GM19467 (cell line): ENCODE results near the gene KIAA1328.

Experiments
- ATAC-seq: cut with Tn5 transposase; IDR thresholded peaks from one replicate; pipeline ENCODE4 v1.9.1; 2021; ENCODE audit warnings: mild to moderate bottlenecking, moderate library complexity; ENCODE audit not compliant: unreplicated experiment

KIAA1328 gene

DNA sequence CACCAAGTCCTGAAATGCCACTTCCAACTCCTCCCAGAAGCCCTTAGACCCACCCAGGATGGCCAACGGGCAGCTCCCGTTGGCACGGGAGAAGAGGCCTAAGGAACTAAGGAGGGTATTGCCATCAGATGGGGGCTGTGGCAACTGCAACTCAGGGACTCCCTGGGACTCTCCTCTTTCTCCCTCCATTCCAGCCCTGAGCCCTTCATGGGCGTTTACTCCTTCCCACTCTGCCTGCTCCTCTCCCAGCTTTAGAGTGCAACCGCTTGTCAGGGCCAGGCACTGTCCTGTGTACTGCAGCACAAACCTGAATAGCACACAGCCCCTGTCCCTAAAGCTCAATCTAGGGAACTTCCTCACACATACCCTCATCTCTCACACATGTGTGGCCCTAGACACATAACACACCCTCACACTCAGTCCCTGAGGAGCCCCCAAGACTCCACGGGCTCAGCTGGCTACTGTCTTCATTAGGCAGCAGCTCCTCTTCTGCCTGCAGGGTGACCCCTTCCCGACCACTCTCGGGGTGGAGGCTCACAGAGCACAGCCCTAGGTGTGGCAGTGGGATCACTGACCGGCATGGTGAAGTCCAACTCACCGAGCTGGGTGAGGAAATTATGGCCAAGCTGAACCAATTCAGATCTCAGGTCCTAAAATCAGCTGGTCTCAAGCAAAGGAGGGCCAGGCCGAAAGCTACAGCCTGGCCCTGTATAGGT lies 420.4 kb downstream of the KIAA1328 start:
- ATAC-seq = no peak

DNA sequence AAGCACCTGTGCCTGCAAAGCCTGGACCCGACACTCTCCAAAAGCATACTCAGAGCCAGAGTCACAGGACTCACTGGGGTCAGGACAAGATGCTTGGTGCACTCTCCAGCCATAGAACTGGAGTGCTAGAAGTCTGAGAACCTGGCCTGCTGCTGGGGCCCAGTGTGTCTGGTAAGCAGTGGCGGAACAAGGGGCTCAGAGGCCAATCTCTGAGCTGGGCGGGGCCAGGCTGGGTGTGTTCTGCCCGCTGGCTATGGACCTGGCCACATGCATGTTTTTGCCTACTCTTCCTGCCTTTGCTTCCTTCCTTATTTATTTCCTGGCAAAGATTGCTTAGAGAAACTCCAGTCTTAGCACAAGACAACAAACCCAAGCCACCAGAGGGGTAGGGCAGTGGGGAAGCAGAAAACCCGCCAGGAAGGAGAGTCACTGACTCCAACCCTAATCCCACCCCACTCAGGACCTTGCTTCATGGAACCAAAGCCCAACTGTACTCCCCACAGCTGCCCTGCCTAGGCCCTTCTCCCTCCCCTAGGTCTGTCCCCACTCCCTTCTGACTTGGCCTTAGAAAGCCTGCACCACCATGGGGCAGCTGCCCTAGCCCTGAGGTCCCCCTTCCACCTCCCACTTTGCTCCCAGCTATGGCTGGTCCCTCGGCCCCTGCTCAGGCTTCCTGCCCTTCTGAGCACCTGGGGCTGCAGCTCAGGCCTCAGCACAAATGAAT lies 421.1 kb downstream of the KIAA1328 start:
- ATAC-seq = no peak

DNA sequence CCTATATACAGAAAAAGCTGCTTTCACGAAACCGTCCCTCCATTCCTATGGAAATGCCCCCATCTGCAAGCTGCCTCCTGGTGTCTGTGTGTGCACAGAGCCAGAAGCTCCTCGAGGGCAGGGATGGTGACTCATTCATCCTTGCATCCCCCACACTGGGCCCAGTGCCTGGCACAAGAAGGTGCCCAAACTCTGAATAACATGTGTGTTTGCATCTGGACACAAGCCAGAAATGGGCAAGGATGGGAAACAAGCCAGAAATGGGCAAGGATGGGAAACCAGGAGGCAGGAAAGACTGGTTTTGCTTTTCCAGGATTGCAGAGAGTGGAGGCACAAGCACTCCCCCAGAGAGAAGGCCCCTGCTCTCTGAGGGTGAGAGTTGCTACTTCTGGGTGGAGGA lies 422.8 kb downstream of the KIAA1328 start:
- no peak for ATAC-seq

DNA sequence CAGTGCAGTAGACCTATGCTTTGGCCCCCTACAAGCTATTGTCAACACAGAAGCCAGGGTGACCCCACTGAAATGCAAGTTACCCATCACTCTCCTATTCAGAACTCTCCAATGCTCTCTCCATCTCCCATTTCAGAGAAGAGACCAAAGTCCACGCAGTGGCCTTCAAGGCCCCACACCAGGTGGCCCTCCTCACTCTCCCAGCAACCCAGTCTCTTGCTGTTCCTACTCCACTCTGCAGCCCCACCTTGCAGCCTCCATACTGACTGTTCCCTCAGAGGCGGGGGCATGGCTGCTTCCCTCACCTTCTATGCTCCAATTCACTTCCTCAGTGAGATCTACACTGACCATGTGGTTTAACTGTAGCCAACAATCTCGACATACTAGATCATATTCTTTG lies 423.4 kb downstream of the KIAA1328 start:
- ATAC-seq = no peak

DNA sequence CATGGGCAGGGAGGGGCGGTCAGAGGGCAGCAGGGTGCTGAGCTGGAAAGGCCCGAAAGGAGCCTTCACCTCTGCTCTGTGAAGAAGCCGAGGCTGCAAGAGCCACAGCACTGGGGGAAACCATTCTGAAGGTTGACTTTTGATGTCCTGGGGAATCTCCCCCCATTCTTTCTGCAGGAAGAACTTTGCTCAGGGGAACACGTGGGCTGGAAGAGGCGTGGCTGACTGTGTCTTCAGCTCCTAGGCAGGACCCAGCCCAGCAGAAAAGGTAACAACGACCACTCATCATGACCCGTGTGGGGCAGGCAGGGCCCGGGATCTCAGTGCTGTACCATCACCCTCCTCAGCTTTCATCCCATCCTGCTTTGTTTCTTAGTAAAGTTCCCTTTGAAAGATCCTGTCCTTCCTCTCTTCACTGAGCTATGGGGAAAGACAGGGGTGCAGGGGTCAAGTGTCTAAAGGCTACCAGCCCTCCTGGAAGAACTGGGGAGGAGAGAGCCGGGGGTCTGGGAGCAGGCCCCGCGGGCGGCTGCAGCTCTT lies 424.0 kb downstream of the KIAA1328 start:
- no peak for ATAC-seq

DNA sequence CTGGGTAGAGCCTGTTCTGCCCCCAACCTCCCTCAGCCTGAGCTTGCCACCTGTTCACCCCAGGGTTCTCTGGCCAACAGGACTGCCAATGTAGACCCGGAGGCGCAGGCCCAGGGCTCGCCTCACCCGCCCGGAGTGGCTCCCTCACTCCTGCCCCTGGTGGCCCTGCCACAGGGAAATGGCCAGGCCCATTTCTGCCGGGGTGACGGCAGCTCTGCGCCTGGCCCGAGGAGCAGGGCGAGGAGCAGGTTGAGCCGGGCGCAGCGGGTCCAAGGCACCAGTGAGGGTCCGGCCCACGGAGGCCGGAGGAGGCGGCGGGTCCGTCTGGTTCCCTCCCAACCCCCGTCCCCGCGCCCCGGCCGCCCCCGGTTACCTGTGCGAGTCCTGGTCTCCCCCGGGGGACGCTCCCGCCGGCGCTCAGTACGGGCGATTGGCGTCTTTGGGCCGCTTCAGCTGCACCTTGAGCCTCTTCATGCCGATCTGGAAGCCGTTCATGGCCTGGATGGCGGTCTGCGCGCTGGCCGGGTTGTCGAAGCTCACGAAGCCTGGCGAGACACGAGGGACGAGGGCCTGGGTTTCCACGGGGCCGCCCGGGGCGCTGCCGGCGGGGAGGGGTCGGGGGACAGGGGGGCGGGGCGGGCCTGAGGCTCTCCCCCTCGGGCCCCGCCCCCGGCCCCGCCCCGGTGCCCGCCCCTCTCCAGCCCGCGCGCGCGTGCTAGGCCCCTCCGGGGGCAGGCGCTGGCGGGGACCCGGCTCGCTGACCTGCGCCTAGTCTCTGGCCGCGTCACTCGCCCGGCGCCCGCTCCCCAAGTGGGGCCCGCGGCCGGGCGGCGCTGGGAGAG lies 424.7 kb downstream of the KIAA1328 start:
- no peak for ATAC-seq

DNA sequence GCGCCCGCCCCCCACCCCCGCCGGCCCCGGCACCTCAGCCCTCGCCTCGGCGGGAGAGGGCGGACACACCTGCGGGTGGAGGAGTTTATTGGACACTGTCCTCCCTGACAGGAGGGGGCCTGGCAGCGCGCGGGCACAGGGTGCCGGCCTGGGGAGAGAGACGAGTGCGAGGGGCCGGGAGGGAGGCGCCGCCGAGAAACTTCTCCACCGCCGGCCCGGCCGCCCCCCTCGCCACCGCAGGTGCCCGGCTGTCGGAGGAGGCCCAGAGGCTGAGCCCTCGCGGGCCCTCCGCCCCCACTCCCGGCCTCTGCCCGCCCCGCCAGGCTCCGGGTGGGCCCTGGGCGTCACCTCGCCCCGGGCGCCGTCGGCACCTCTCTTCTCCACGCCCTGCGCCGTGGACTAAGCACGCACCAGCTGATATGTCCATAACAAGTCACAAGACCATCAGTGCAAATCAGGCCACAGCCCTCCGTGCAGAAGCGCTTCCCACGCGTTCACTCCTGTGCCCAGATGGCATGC lies 425.4 kb downstream of the KIAA1328 start:
- ATAC-seq = no peak

DNA sequence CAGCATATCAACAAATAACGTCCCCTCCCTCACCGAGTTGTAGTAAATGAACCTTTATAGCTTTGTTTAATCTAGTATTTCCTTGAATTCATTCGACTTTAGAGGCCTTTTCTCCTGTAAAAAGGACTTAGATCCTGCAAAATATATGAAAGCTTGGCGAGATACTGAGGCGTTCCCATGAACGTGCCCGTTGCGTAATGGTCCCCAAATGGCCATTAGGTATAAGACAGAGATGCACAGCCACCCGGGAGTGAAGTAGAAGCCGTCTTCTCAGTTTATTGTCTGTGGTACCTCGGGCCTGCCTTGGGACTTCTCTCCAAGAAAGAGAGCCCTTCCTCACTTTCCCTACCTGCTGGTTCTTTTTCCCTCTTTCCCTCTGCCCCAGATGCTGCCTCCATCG lies 426.0 kb downstream of the KIAA1328 start:
- ATAC-seq = no peak

DNA sequence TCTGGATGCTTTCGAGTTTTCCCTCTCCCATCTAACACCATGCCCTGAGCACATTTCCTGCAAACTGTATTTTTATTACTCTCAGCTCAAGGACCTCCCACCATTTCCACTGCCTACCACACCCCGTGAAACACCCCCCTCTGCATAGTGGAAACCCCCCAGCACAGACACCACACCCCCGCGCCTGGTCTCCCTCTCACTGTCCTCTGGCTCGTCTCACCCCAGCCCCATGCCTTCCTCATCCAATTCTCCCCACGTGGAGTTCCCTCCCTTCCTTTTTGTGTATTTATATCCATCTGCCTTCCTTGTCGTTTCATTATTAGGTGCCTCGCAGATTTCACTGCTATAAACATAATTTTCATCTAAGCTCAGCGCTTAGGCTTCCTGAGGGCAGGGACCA lies 429.2 kb downstream of the KIAA1328 start:
- ATAC-seq = no peak

DNA sequence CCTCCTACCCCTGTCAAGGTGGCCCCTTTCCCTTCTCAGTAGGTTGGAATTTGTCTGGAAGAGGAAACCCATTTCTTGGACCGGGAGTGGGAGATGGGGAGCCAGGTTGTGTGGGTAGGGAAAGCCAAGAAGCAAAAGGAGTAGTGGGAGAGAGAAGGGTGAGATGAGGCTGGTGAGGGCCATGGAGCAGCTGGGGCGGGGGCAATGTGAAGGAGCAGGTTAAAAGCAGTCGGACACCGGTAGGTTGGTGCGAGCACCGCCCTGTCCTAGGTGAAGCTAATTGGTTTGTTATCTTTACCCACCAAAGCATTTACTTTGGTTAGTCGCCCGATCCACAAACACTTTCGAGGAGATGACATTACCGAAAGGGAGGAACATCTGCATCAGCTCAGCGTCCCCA lies 429.9 kb downstream of the KIAA1328 start:
- ATAC-seq = no peak

DNA sequence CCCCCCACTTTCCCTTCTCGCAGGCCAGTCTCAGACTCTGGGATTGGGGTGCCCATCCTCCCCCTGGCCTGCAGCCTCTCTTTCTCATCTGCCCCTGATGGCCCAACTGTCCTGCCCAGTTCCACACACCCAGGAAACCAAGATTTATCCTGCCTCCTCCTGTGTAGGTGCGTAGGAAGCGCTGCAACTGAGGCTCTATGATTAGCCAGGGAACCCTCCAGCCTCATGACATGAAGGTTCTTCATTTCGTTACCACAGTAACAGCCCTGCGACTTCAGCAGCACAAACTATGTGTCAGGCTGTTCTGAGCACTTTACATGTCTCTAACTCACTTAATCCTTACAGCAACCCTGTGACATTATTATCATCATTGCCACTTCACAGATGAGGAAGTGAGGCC lies 430.8 kb downstream of the KIAA1328 start:
- no peak for ATAC-seq

DNA sequence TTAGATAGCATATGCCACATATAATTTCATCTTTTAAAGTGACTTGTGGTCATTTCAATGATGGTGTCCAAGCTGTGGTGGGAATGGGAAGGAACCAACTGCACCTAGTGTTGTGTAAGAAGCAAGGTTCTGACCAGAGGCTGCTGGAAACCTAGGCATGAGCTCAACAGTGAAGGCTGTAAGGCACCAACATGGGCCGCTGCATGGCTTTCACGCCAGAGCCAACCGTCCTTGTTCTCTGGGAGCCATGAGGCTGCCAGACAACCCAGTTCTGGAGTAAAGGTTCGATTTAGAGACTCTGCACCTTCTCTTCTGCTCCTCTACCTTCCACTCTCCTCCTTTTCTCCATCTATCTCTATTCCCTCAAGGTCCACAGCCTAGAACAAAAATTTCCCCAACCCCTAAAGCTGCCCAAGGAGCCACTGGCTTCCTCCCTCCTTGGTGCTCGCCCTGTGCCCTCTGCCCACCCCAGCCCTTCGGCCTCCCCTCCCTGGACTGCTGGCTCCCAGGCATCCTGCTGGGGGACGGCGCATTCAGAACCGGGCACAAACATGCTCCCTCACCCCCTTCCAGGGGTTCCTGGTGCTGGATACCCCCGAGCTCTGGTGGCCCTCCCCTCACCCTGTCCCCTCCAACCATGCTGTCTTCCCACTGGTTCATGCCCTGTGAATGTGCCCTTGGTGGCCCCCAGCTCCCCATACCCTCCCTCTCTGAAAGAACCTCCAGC lies 431.6 kb downstream of the KIAA1328 start:
- no peak for ATAC-seq

DNA sequence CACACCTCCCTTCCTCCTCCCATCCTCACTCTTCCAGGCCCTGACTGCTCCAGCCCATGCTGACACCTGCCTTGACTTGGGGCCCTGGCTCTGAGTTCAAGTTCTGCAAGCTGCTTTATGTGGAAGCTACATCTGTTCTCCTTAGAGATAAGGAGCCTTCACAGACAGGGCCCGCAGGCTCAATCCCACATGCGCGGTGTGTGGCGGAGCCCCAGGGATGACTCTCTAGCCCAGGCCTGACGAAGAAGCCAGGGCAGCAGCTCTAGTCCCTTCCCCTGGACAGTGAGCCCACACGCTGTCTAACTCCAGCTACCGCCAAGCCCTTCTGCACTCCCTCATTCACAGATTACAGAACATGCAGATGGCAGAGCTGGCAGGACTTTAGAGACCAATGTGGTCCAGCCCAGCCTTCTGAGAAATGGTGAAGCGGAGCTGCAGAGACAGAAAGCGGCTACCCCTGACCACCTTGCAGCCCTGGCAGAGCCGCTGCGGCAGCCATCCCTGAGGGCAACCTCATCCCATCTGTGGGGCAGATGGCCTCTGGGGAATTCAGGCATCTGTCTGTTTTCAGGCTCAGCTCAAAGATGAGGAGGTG lies 432.4 kb downstream of the KIAA1328 start:
- no peak for ATAC-seq

DNA sequence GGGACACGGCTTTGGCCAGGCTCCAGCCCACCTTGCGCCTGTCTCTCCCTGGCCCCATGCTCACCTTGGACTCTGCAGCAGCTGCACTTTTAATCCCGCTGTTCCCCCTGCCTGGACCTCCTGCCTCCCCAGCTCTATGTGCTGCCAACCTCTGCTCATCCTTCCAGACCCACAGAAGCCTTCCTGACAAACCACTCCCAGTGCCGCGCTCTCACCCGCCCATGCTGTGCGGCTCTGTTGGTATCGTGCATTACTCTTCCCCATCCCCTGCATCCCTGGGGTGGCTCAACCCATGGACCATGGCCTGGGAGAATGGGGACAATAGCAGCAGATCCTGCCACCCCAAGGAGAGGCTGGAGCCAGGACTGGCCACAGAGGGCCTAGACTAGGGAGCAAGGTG lies 433.1 kb downstream of the KIAA1328 start:
- ATAC-seq = no peak

DNA sequence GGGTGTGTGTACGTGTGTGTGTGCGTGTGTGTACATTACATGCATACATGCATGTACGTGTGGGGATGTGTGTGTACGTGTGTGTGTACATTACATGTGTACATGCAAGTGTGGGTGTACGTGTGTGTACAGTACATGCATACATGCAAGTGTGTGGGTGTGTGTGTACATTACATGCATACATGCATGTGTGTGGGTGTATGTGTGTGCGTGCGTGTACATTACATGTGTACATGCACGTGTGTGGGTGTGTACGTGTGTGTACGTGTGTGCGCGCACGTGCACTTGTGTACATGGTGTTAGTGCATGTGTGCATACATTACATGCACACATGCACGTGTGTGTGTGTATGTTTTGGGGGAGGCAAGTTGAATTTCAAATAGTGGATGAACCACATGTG lies 436.0 kb downstream of the KIAA1328 start:
- ATAC-seq = no peak

DNA sequence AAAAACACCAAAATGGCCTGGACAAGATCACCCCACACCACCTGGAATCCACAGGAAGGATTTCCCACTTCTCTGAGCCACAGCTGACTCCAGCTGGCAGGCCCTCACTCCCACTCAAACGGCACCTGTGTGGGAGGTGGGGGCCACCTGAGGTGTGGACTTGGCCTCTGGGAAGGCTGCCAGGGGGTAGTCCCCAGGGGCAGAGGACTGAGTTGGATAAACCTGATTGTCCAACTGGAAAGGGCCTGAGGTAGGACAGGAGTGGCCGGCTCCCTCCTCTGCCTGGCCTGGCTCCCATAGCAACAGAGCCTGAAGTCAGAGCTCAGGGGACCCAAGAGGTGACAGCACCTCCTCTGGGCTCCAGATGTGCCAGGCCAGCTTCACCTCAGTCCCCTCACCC lies 436.5 kb downstream of the KIAA1328 start:
- no peak for ATAC-seq

DNA sequence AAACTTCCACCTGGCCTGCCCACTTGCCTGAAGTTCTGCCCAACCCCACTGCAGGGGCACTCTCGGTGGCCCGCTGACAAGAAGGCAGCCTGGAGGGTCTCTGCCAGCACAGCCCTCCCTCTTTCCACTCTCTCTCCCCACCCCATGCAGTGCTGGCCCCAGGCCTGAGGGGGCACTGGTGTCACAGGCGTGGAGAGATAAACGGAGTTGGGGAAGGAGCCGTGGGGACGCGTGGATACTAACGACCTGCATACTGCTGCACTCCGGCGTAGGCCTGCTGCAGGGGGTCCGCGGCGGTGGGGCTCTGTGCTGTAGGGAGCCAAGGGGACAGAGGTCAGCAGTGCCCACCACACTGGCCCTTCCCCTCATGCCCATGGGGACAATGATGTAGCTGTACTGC lies 437.4 kb downstream of the KIAA1328 start:
- ATAC-seq = no peak

DNA sequence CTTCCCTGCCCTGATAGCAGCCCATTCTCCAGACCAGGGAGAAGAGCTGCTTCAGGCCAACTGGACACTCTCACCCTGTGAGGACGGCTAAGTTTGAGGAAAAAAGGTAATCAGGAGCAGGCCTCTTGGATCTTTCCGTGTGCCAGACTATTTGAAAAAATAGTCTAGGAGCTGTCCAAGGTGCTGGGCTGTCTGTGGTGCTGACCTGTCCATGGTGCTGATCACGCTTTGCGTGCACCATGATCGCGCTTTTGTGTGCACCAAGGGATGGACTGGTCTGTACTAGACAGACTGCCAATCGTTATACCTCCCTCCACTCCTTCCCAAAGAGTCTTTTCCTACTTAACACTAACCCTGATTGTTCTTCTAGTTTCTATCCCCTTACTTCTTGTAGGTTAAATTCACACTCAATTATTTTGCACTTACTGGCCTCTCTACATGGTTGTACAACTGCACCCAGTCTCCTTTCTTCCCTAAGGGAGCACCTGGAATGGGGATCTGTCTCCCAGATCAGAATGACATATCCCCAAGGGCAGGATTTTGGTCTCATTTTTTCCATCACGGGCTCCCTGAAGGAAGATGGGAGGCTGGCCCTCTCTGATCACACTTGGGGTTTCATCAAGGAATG lies 441.2 kb downstream of the KIAA1328 start:
- ATAC-seq = no peak

DNA sequence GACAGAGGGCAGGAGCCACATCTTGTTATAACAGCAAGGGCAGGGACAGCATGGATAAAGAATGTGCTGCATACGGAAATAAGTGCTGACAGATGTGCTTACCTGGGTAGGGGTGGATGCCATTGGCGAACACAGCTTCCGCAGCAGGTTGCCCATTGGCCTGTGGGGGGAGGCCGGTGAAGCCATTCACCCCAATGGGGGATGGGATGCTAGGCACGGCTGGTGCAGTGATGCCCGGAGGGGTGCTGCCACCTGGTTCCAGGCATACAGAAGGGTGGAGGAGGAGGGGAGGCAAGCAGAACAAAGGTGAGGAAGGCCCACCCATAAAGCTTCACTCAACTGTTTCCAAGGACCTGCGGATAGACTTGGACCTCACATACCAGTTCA lies 441.7 kb downstream of the KIAA1328 start:
- ATAC-seq = no peak

DNA sequence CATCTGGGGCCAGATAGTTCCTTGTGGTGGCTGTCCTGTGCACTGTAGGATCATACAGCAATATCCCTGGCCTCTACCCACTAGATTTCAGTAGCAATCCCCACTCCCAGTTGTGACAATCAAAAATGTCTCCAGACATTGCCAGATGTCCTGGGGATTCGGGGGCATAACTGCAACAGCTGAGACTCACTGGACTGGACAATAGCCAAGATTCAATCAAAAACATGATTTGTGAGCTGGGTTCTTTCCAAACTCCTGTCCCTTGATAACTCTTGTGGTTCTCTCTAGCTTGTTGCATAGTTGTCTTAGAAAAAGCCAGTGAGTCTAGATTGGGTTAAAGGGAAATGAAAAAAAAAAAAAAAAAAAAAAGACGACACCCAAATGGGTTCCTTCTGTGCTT lies 443.3 kb downstream of the KIAA1328 start:
- ATAC-seq = no peak
